GM18498 (cell line): Measurements from ENCODE around the gene FN1.
"Not testable (repeated sequence)": the region's sequence is repeated elsewhere in the genome, so short reads cannot be mapped to it uniquely, and the experiment has no call there.

Experiments
- ATAC-seq: cut with Tn5 transposase; IDR thresholded peaks from one replicate; pipeline ENCODE4 v1.9.1; 2021; ENCODE audit warnings: mild to moderate bottlenecking, moderate library complexity; ENCODE audit not compliant: unreplicated experiment

Gene FN1

GRCh38 chr2:215409331-215410127, 26.3 kb downstream of the FN1 start:
- ATAC-seq, result no peak

GRCh38 chr2:215408441-215408840, 27.4 kb downstream of the FN1 start:
- ATAC-seq, result not testable (repeated sequence)

GRCh38 chr2:215407590-215408264, 28.1 kb downstream of the FN1 start:
- no peak for ATAC-seq

GRCh38 chr2:215407061-215407460, 28.8 kb downstream of the FN1 start:
- no peak for ATAC-seq

- ATAC-seq, result no peak
Observed at GRCh38 chr2:215405722-215406581, 29.9 kb downstream of the FN1 start.

GRCh38 chr2:215404348-215405012, 31.4 kb downstream of the FN1 start:
- no peak for ATAC-seq

- ATAC-seq, result no peak
Observed at GRCh38 chr2:215403441-215404347, 32.2 kb downstream of the FN1 start.

GRCh38 chr2:215401896-215402379, 33.9 kb downstream of the FN1 start:
- no peak for ATAC-seq

GRCh38 chr2:215399067-215399716, 36.7 kb downstream of the FN1 start:
- no peak for ATAC-seq

GRCh38 chr2:215397632-215398341, 38.1 kb downstream of the FN1 start:
- no peak for ATAC-seq

- no peak for ATAC-seq
Observed at GRCh38 chr2:215396595-215397313, 39.1 kb downstream of the FN1 start.

GRCh38 chr2:215395687-215396460, 40.0 kb downstream of the FN1 start:
- ATAC-seq, result no peak

- ATAC-seq, result no peak
Observed at GRCh38 chr2:215394102-215394805, 41.6 kb downstream of the FN1 start.

- ATAC-seq, result no peak
Observed at GRCh38 chr2:215392687-215393270, 43.1 kb downstream of the FN1 start.

GRCh38 chr2:215392164-215392563, 43.7 kb downstream of the FN1 start:
- ATAC-seq, result no peak

GRCh38 chr2:215391531-215391930, 44.3 kb downstream of the FN1 start:
- no peak for ATAC-seq
